Smooth muscle cell (in vitro differentiated cells): Measurements from ENCODE around the gene NKAIN1. TPM values are rescaled to one million over a fixed set of nuclear protein-coding genes. Genes with fewer than 3 reads are reported as not detected.
A peak's percentile ranks its signal among the peaks of the same experiment; 100 is the strongest.

Experiments
- DNase-seq: peaks from one replicate; lab custom pipeline; 2025; ENCODE audit not compliant: unreplicated experiment; lab: John Stamatoyannopoulos, UW
- H2AFZ ChIP-seq: fragments of 200-600 bp; sonication (generic); 2 replicates; pipeline ENCODE4 v1.6.0; 2016; ENCODE audit warnings: antibody characterized with exemption, low read depth, mild to moderate bottlenecking
- H3F3A ChIP-seq: fragments of 200-600 bp; sonication (generic); 2 replicates; pipeline ENCODE4 v1.6.0; 2017; ENCODE audit warnings: antibody characterized with exemption, low read depth
- H3K27ac ChIP-seq: fragments of 200-600 bp; sonication (generic); 2 replicates; pipeline ENCODE4 v1.5.1; 2016; ENCODE audit warnings: low read depth, mild to moderate bottlenecking
- H3K27me3 ChIP-seq: fragments of 200-600 bp; sonication (generic); 2 replicates; pipeline ENCODE4 v1.6.1; 2016; ENCODE audit warnings: low read depth, mild to moderate bottlenecking
- H3K36me3 ChIP-seq: fragments of 200-600 bp; sonication (generic); 2 replicates; pipeline ENCODE4 v1.5.1; 2016; ENCODE audit warnings: low read depth
- H3K4me1 ChIP-seq: fragments of 200-600 bp; sonication (generic); 2 replicates; pipeline ENCODE4 v1.5.1; 2016; ENCODE audit warnings: low read depth
- H3K4me2 ChIP-seq: fragments of 200-600 bp; sonication (generic); 2 replicates; pipeline ENCODE4 v1.6.0; 2016; ENCODE audit warnings: mild to moderate bottlenecking
- H3K4me3 ChIP-seq: fragments of 200-600 bp; sonication (generic); 2 replicates; pipeline ENCODE4 v1.5.1; 2016; ENCODE audit warnings: mild to moderate bottlenecking
- H3K79me2 ChIP-seq: fragments of 200-600 bp; sonication (generic); 2 replicates; pipeline ENCODE4 v1.6.0; 2016; ENCODE audit warnings: low read depth, mild to moderate bottlenecking
- H3K9ac ChIP-seq: fragments of 200-600 bp; sonication (generic); 2 replicates; pipeline ENCODE4 v1.6.0; 2016; ENCODE audit warnings: low read depth
- H3K9me3 ChIP-seq: fragments of 200-600 bp; sonication (generic); replicated peaks from 2 replicates; pipeline ENCODE4 v1.5.1; 2016; ENCODE audit warnings: low read depth
- H4K20me1 ChIP-seq: fragments of 200-600 bp; sonication (generic); 2 replicates; pipeline ENCODE4 v1.6.0; 2016; ENCODE audit warnings: low read depth
- CTCF ChIP-seq: fragments of 200-600 bp; sonication (generic); IDR thresholded peaks from 2 replicates; pipeline ENCODE4 v1.5.1; 2017; ENCODE audit warnings: borderline replicate concordance, mild to moderate bottlenecking, antibody characterized with exemption; ENCODE audit not compliant: insufficient read depth, poor library complexity, severe bottlenecking
- WGBS: methylation state at CpG from one replicate; pipeline ENCODE4 v1.1.7; 2016; ENCODE audit warnings: low lambda C conversion rate; 5-methylcytosine and 5-hydroxymethylcytosine counted together
- polyA plus RNA-seq: library from polyadenylated mRNA; unstranded; fragments of >200 nt; fragmentation: Nextera tagmentation; extraction: Ambion mirVana; gene quantifications from 2 replicates; pipeline ENCODE4 v1.2.1, GENCODE V29; 2016
- total RNA-seq: library from RNA; depleted of rRNA; stranded (reverse); fragments of >200 nt; gene quantifications from 2 replicates; pipeline ENCODE4 v1.2.3, GENCODE V29; 2014

NKAIN1 gene
- total and polyA plus RNA-seq, 2 experiments from 2014 or later, result 0.39 TPM; not detected in 1

GRCh38 chr1:31238986-31239613, 587 bp downstream of the NKAIN1 start:
- H3K4me1 ChIP-seq, result no peaks in the 10 kb centered on the region
- 2% methylated on average over 47 of the region's 56 CpGs for WGBS
- DNase-seq, result peak; percentile 7

DNA sequence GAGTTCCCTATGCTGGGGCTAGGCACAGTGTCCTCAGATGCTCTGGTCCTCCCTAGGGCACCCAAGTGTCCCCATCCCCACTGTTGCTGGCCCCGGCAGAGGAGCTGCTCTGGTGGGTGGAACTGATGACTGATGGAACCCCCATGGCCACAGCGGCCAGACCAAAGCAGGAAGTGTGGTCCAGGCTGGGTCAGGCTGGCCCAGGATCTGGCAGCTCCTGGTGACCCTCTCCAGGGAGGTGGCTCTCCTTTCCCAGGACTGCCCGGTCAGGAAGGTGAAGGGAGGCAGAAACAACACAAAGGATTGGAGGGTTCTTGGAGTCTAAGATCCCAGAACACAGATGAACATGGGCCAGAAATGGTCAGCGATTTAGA, 1.1 kb downstream of the NKAIN1 start:
- Histone ChIP-seq H3K9ac (no peak overlapping the region), H3K9me3 (no peaks in the 10 kb centered on the region), H2AFZ (no peak overlapping the region), H3K4me1 (no peaks in the 10 kb centered on the region), H3K36me3 (no peaks in the 10 kb centered on the region), H3K4me2 (peak overlapping the region; percentile 89), H3K27me3 (peaks cover 55% of the 10 kb centered on the region), H3F3A (no peaks in the 10 kb centered on the region), H3K4me3 (no peak overlapping the region), H4K20me1 (no peaks in the 10 kb centered on the region), H3K27ac (no peak overlapping the region), H3K79me2 (no peaks in the 10 kb centered on the region)
- 48% methylated on average over 4 of the region's 4 CpGs for WGBS
- no peak for DNase-seq
- TF ChIP-seq CTCF, result no peak

More at GRCh38 chr1:31238986-31239613, 587 bp downstream of the NKAIN1 start:
- Histone ChIP-seq H3K27me3 (peaks cover 55% of the 10 kb centered on the region), H3F3A (no peaks in the 10 kb centered on the region), H2AFZ (no peak overlapping the region), H3K27ac (no peak overlapping the region), H3K9ac (no peak overlapping the region), H3K36me3 (no peaks in the 10 kb centered on the region), H3K4me3 (peak overlapping the region; percentile 50), H3K4me2 (peak overlapping the region; percentile 89), H3K79me2 (no peaks in the 10 kb centered on the region), H4K20me1 (no peaks in the 10 kb centered on the region), H3K9me3 (no peaks in the 10 kb centered on the region)
- TF ChIP-seq CTCF, result no peak

- no peak overlapping the region for H2AFZ ChIP-seq
- no peaks in the 10 kb centered on the region for H3K4me1 ChIP-seq
- no peaks in the 10 kb centered on the region for H3F3A ChIP-seq
- no peak overlapping the region for H3K9ac ChIP-seq
- peaks cover 37% of the 10 kb centered on the region for H3K27me3 ChIP-seq
- no peak for DNase-seq
- no peak overlapping the region for H3K27ac ChIP-seq
- no peaks in the 10 kb centered on the region for H3K36me3 ChIP-seq
- no peak for TF ChIP-seq CTCF
- H4K20me1 ChIP-seq, result no peaks in the 10 kb centered on the region
- no peaks in the 10 kb centered on the region for H3K9me3 ChIP-seq
- 76% methylated on average over 4 of the region's 4 CpGs for WGBS
- H3K4me3 ChIP-seq, result no peak overlapping the region
- no peaks in the 10 kb centered on the region for H3K79me2 ChIP-seq
- H3K4me2 ChIP-seq, result no peak overlapping the region
Measured at GRCh38 chr1:31234870-31235269, 4.8 kb downstream of the NKAIN1 start.

GRCh38 chr1:31234123-31234708, 5.5 kb downstream of the NKAIN1 start:
- Histone ChIP-seq H2AFZ (no peak overlapping the region), H3K27ac (no peak overlapping the region), H3K4me2 (no peak overlapping the region), H3K79me2 (no peaks in the 10 kb centered on the region), H3K4me1 (no peaks in the 10 kb centered on the region), H3K9ac (no peak overlapping the region), H3K9me3 (no peaks in the 10 kb centered on the region), H4K20me1 (no peaks in the 10 kb centered on the region), H3F3A (no peaks in the 10 kb centered on the region), H3K27me3 (peaks cover 34% of the 10 kb centered on the region), H3K36me3 (no peaks in the 10 kb centered on the region), H3K4me3 (no peak overlapping the region)
- TF ChIP-seq CTCF, result no peak
- 81% methylated on average over 12 of the region's 12 CpGs for WGBS
- DNase-seq, result no peak
